ENCODE results near the gene HLA-DRA. TPM values are rescaled to one million over a fixed set of nuclear protein-coding genes. Genes with fewer than 3 reads are reported as not detected.
"Not testable (repeated sequence)": the region's sequence is repeated elsewhere in the genome, so short reads cannot be mapped to it uniquely, and the experiment has no call there.

The HLA-DRA gene
- total and polyA plus RNA-seq, 2 of the 8 experiments (the other 6 are each of a cell fraction or from before 2014, with no cell fraction given), result 5.0 to 6.2 TPM

DNA sequence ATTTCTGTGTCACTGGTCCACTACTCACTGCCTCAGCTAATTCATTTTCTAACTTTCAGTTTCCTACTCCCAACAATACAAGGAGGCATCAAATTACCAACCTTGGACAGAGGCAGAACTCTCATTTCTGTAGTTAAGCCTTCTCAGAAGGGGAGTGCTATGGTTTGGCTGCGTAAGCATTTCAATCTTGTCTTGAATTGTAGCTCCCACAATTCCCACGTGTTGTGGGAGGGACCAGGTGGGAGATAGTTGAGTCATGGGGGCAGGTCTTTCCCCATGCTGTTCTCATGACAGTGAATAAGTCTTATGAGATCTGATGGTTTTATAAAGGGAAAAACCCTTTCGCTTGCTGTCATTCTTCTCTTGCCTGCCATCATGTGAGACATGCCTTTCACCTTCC lies 22.9 kb downstream of the HLA-DRA start (continued):
- no peak for TF ChIP-seq FOSL1 (IDR thresholded peaks at IDR 0.05; ENCODE audit: insufficient read depth, low read depth, low read length)
- no peak for TF ChIP-seq ATF3 (IDR thresholded peaks at IDR 0.05; ENCODE audit: insufficient read depth, low read depth, low read length)

DNA sequence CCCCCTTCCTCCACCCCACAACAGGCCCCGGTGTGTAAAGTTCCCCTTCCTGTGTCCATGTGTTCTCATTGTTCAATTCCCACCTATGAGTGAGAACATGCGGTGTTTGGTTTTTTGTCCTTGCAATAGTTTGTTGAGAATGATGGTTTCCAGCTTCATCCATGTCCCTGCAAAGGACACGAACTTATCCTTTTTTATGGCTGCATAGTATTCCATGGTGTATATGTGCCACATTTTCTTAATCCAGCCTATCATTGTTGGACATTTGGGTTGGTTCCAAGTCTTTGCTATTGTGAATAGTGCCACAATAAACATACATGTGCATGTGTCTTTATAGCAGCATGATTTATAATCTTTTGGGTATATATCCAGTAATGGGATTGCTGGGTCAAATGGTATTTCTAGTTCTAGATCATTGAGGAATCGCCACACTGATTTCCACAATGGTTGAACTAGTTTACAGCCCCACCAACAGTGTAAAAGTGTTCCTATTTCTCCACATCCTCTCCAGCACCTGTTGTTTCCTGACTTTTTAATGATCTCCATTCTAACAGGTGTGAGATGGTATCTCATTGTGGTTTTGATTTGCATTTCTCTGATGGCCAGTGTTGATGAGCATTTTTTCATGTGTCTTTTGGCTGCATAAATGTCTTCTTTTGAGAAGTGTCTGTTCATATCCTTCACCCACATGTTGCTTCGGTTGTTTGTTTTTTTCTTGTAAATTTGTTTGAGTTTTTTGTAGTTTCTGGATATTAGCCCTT lies 28.2 kb downstream of the HLA-DRA start:
- H3K4me1 ChIP-seq (replicated peaks in 1 of 4; ENCODE audit: control insufficient read depth in 3 of 4, insufficient read depth in 4 of 4, low read length in 3 of 4); FAIRE-seq; H3K9ac ChIP-seq (replicated peaks in 1 of 4; ENCODE audit: extremely low read depth in 1 of 4, low read depth in 3 of 4, low read length in 3 of 4); H3K79me2 ChIP-seq (ENCODE audit: control insufficient read depth in 1 of 2, insufficient read depth in 2 of 2, low read length in 2 of 2); CTCF ChIA-PET (ENCODE audit: partially characterized antibody); H2BK15ac ChIP-seq (ENCODE audit: low read length); H3K23me2 ChIP-seq (ENCODE audit: low read depth, low read length); H2BK12ac ChIP-seq (ENCODE audit: low read depth, low read length); H3K4ac ChIP-seq (replicated peaks; ENCODE audit: insufficient read length, low read depth, low read length); H4K91ac ChIP-seq (replicated peaks; ENCODE audit: insufficient read length, low read length); H3K23ac ChIP-seq (ENCODE audit: insufficient read length); H2AK5ac ChIP-seq (ENCODE audit: low read depth, low read length); H4K5ac ChIP-seq (ENCODE audit: insufficient read length, low read depth, low read length); H2AFZ ChIP-seq (ENCODE audit: low read length); H3K36me3 ChIP-seq (ENCODE audit: control insufficient read depth in 2 of 4, insufficient read depth in 4 of 4, low read length in 3 of 4); H3K79me1 ChIP-seq (ENCODE audit: low read depth, low read length); H3K18ac ChIP-seq (ENCODE audit: extremely low read depth, low read length); H4K8ac ChIP-seq (ENCODE audit: extremely low read depth, insufficient read depth, low read length); H3K9me3 ChIP-seq (ENCODE audit: insufficient read depth in 2 of 2, low read depth in 1 of 2, low read length in 1 of 2); DNase-seq (ENCODE audit: low read depth in 1 of 2, low spot score in 2 of 2); H3K56ac ChIP-seq (replicated peaks; ENCODE audit: insufficient read length, low read depth, low read length); H2BK120ac ChIP-seq (replicated peaks; ENCODE audit: low read depth, low read length); POLR2A ChIA-PET (ENCODE audit: partially characterized antibody); H3K27me3 ChIP-seq (replicated peaks in 1 of 4; ENCODE audit: control insufficient read depth in 3 of 4, extremely low read depth in 1 of 4, insufficient read depth in 3 of 4, low read length in 3 of 4); H3K27ac ChIP-seq (ENCODE audit: low read depth, low read length); H3K4me2 ChIP-seq (ENCODE audit: insufficient read depth in 1 of 2, low read depth in 2 of 2, low read length in 2 of 2); H2BK20ac ChIP-seq (ENCODE audit: low read length); H4K20me1 ChIP-seq (replicated peaks in 1 of 2; ENCODE audit: control insufficient read depth in 1 of 2, insufficient read depth in 2 of 2, low read length in 2 of 2); H3K4me3 ChIP-seq (ENCODE audit: extremely low read depth in 1 of 4, insufficient read depth in 2 of 4, low read depth in 3 of 4, low read length in 4 of 4); H2BK5ac ChIP-seq (ENCODE audit: low read depth, low read length); H3K14ac ChIP-seq (ENCODE audit: insufficient read length): not testable (repeated sequence)
- WGBS, 2 experiments (ENCODE audit: extremely low coverage in 1 of 2, insufficient coverage in 1 of 2, insufficient read length in 1 of 2, insufficient replicate concordance in 2 of 2, low coverage in 1 of 2, low lambda C conversion rate in 2 of 2, missing lambda C conversion rate in 1 of 2), result 68% methylated on average over 4 of the region's 5 CpGs; no CpG with 5 or more reads in 1 of the 2 experiments

Data from H1 (cell line).